SK-N-SH (cell line): ENCODE data around the gene HLA-B. TPM values are rescaled to one million over a fixed set of nuclear protein-coding genes. Genes with fewer than 3 reads are reported as not detected.

Experiments
- CTCF ChIA-PET: fragments of 300-600, 350-600 bp; formaldehyde crosslinking; extraction: SDS; loops from one replicate; lab custom pipeline; 2021; lab: Yijun Ruan, JAX
- POLR2A ChIA-PET: fragments of 350-600 bp; sonication (Branson Sonifier 250); formaldehyde crosslinking; extraction: SDS; loops from one replicate; lab custom pipeline; 2020; ENCODE audit warnings: antibody characterized with exemption, inconsistent platforms; lab: Yijun Ruan, JAX
- DNase-seq: peaks from one replicate; pipeline ENCODE4 v3.0.0; 2012
- H2AFZ ChIP-seq: fragments of 200-600 bp; sonication (generic); 2 replicates; pipeline ENCODE4 v1.8.1; 2016; ENCODE audit warnings: antibody characterized with exemption, mild to moderate bottlenecking, low read depth
- H3F3A ChIP-seq: fragments of 200-600 bp; sonication (generic); replicated peaks from 2 replicates; pipeline ENCODE3; 2016; ENCODE audit warnings: antibody characterized with exemption, mild to moderate bottlenecking; ENCODE audit not compliant: insufficient read depth
- H3K27ac ChIP-seq, 2 experiments: fragments of 200-500 bp in 1 of 2; fragments of 200-600 bp in 1 of 2; sonication (Bioruptor generic) in 1 of 2; sonication (generic), shearing (Covaris generic) in 1 of 2; 2 replicates each; pipeline versions ENCODE4 v1.5.1 to v1.6.1; 2014 to 2016; ENCODE audit warnings: low read depth in 2 of 2, inconsistent platforms in 1 of 2, low read length in 1 of 2, mild to moderate bottlenecking in 1 of 2, mixed read lengths in 1 of 2
- H3K27me3 ChIP-seq: fragments of 200-600 bp; sonication (generic), shearing (Covaris generic); 2 replicates; pipeline ENCODE4 v1.6.1; 2016; ENCODE audit warnings: mixed run types; ENCODE audit not compliant: insufficient read depth
- H3K36me3 ChIP-seq, 2 experiments: fragments of 200-500 bp in 1 of 2; fragments of 200-600 bp in 1 of 2; sonication (Bioruptor generic) in 1 of 2; sonication (generic) in 1 of 2; replicated peaks in 1 of 2; 2 replicates each; pipeline versions ENCODE3 to v1.5.1; 2014 to 2016; ENCODE audit warnings: low read length in 1 of 2, mild to moderate bottlenecking in 1 of 2; ENCODE audit not compliant: insufficient read depth in 2 of 2, control insufficient read depth in 1 of 2
- H3K4me1 ChIP-seq, 2 experiments: fragments of 200-500 bp in 1 of 2; fragments of 200-600 bp in 1 of 2; sonication (Bioruptor generic) in 1 of 2; sonication (generic), shearing (Covaris generic) in 1 of 2; 2 replicates each; pipeline versions ENCODE4 v1.5.1 to v1.6.1; 2014 to 2016; ENCODE audit warnings: low read depth in 1 of 2, low read length in 1 of 2, mixed run types in 1 of 2; ENCODE audit not compliant: insufficient read depth in 2 of 2, control insufficient read depth in 1 of 2
- H3K4me2 ChIP-seq: fragments of 200-600 bp; sonication (generic), shearing (Covaris generic); 2 replicates; pipeline ENCODE4 v1.6.1; 2017; ENCODE audit warnings: mixed run types
- H3K4me3 ChIP-seq, 2 experiments: fragments of 200-500 bp in 1 of 2; fragments of 200-600 bp in 1 of 2; sonication (Bioruptor generic) in 1 of 2; sonication (generic), shearing (Covaris generic) in 1 of 2; 2 replicates each; pipeline versions ENCODE4 v1.5.1 to v1.8.1; 2014 to 2016; ENCODE audit warnings: low read depth in 2 of 2, inconsistent platforms in 1 of 2, low read length in 1 of 2, mild to moderate bottlenecking in 1 of 2, mixed read lengths in 1 of 2, moderate library complexity in 1 of 2
- H3K79me2 ChIP-seq: fragments of 200-600 bp; sonication (generic); 2 replicates; pipeline ENCODE4 v1.8.1; 2017; ENCODE audit warnings: mild to moderate bottlenecking; ENCODE audit not compliant: insufficient read depth
- H3K9ac ChIP-seq: fragments of 200-600 bp; sonication (generic); 2 replicates; pipeline ENCODE4 v1.6.1; 2017; ENCODE audit warnings: mixed run types
- H3K9me2 ChIP-seq: fragments of 200-600 bp; sonication (generic); 2 replicates; pipeline ENCODE4 v1.6.1; 2017; ENCODE audit warnings: mixed run types
- H3K9me3 ChIP-seq: fragments of 200-600 bp; sonication (generic); 2 replicates; pipeline ENCODE4 v1.6.1; 2017; ENCODE audit warnings: mixed run types, mild to moderate bottlenecking, moderate library complexity
- H4K20me1 ChIP-seq: fragments of 200-600 bp; sonication (generic); 2 replicates; pipeline ENCODE4 v1.6.1; 2017; ENCODE audit warnings: mild to moderate bottlenecking, mixed run types; ENCODE audit not compliant: insufficient read depth
- EP300 ChIP-seq, 2 experiments: IDR thresholded peaks; 2 replicates each; pipeline versions ENCODE4 v1.4.0 to v1.6.1; 2012; ENCODE audit warnings: borderline replicate concordance in 1 of 2, low read depth in 1 of 2, low read length in 1 of 2
- EZH2phosphoT487 ChIP-seq: fragments of 200-600 bp; sonication (generic); IDR thresholded peaks from 2 replicates; pipeline ENCODE4 v1.6.1; 2017; ENCODE audit warnings: low read depth, mixed run types, mild to moderate bottlenecking, antibody characterized with exemption, moderate library complexity, borderline replicate concordance
- FOXJ3 ChIP-seq: sonication (generic); formaldehyde crosslinking; IDR thresholded peaks from 2 replicates; pipeline ENCODE4 v1.5.1; 2020; ENCODE audit warnings: mild to moderate bottlenecking, missing genetic modification reagents
- FOXM1 ChIP-seq: IDR thresholded peaks from 2 replicates; pipeline ENCODE4 v1.4.0; 2012; ENCODE audit warnings: low read depth, mild to moderate bottlenecking
- JUND ChIP-seq: IDR thresholded peaks from 2 replicates; pipeline ENCODE4 v1.4.0; 2012
- MEF2A ChIP-seq: IDR thresholded peaks from 2 replicates; pipeline ENCODE4 v1.4.0; 2012; ENCODE audit warnings: low read depth, borderline replicate concordance
- MXI1 ChIP-seq: IDR thresholded peaks from 2 replicates; pipeline ENCODE4 v1.6.1; 2012; ENCODE audit warnings: mild to moderate bottlenecking, low read depth, low read length, improper control_type of control experiment
- NFIC ChIP-seq: IDR thresholded peaks from 2 replicates; pipeline ENCODE4 v1.4.0; 2012; ENCODE audit warnings: borderline replicate concordance
- NRF1 ChIP-seq: IDR thresholded peaks from 2 replicates; pipeline ENCODE4 v1.6.1; 2012; ENCODE audit warnings: low read depth, mild to moderate bottlenecking, low read length
- POLR2AphosphoS5 ChIP-seq: IDR thresholded peaks from 2 replicates; pipeline ENCODE4 v1.6.1; 2012; ENCODE audit warnings: low read depth, low read length
- RCOR1 ChIP-seq: fragments of 150-350 bp; IDR thresholded peaks from 2 replicates; pipeline ENCODE4 v1.6.1; 2017; ENCODE audit warnings: antibody characterized with exemption, low read length
- RFX5 ChIP-seq: IDR thresholded peaks from 2 replicates; pipeline ENCODE4 v1.6.1; 2012; ENCODE audit warnings: mild to moderate bottlenecking, improper control_type of control experiment, low read length
- SMC3 ChIP-seq: IDR thresholded peaks from 2 replicates; pipeline ENCODE4 v1.6.1; 2012; ENCODE audit warnings: low read depth, low read length, improper control_type of control experiment
- TCF12 ChIP-seq: IDR thresholded peaks from 2 replicates; pipeline ENCODE4 v1.4.0; 2012
- TEAD4 ChIP-seq: IDR thresholded peaks from 2 replicates; pipeline ENCODE4 v1.4.0; 2012; ENCODE audit warnings: mild to moderate bottlenecking, borderline replicate concordance; ENCODE audit not compliant: insufficient read depth
- WGBS: methylation state at CpG from one replicate; pipeline ENCODE4 v1.1.6; 2017; ENCODE audit warnings: low lambda C conversion rate; 5-methylcytosine and 5-hydroxymethylcytosine counted together
- polyA plus RNA-seq, 3 experiments: library from polyadenylated mRNA; depleted of rRNA; stranded (reverse); fragments of >200 nt; gene quantifications; 2 replicates each; pipeline ENCODE4 v1.2.3, GENCODE V29; 2012
- TF ChIP-seq, protein P1 (sequence below): fragments of 150-350 bp; IDR thresholded peaks from 2 replicates; pipeline ENCODE4 v1.6.1; 2016; ENCODE audit warnings: mild to moderate bottlenecking, low read depth, low read length
- TF ChIP-seq, protein P2 (sequence below): IDR thresholded peaks from 2 replicates; pipeline ENCODE4 v1.4.0; 2012; ENCODE audit warnings: low read depth
- TF ChIP-seq, protein P3 (sequence below): IDR thresholded peaks from 2 replicates; pipeline ENCODE4 v1.4.0; 2012; ENCODE audit warnings: low read depth, borderline replicate concordance
- TF ChIP-seq, protein P4 (sequence below): fragments of 150-350 bp; IDR thresholded peaks from 2 replicates; pipeline ENCODE4 v1.6.1; 2017; ENCODE audit warnings: antibody characterized with exemption, low read length, low read depth, borderline replicate concordance

The HLA-B gene
- polyA plus RNA-seq, 1 of the 3 experiments (the other 2 are of a cell fraction) = 18.7 TPM

DNA sequence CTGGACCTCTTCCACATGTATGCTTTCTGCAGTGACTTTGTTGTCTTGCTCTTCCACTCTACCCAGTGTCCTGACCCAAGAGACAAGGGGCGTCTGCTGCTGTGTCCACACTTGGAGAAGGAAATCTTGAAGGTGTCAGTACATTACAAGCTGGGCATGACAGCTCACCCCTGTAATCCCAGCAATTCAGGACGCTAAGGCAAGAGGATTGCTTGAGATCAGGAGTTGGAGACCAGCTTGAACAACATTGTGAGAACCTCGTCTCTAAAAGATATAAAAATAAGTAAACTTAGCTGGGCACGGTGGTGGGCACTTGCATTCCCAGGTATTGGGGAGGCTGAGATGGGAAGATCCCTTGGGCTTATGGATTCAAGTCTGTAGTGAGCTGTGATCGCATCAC, 5.8 kb upstream of the HLA-B start:
- H3K9ac ChIP-seq = no peak overlapping the region
- H3K27me3 ChIP-seq = peaks cover 31% of the 10 kb centered on the region
- TF ChIP-seq EP300 (IDR thresholded peaks at IDR 0.05; ENCODE audit: borderline replicate concordance in 1 of 2, low read depth in 1 of 2, low read length in 1 of 2) (no peak), MEF2A (no peak), EZH2phosphoT487 (no peak), NRF1 (no peak)
- TF ChIP-seq, protein P1, sequence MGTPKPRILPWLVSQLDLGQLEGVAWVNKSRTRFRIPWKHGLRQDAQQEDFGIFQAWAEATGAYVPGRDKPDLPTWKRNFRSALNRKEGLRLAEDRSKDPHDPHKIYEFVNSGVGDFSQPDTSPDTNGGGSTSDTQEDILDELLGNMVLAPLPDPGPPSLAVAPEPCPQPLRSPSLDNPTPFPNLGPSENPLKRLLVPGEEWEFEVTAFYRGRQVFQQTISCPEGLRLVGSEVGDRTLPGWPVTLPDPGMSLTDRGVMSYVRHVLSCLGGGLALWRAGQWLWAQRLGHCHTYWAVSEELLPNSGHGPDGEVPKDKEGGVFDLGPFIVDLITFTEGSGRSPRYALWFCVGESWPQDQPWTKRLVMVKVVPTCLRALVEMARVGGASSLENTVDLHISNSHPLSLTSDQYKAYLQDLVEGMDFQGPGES = no peak
- DNase-seq = no peak
- no peak overlapping the region for H2AFZ ChIP-seq
- no peaks in the 10 kb centered on the region for H3K36me3 ChIP-seq
- WGBS = 0% methylated on average over 5 of the region's 5 CpGs
- no peaks in the 10 kb centered on the region for H3K9me2 ChIP-seq
- POLR2A ChIA-PET = no interaction called here
- H4K20me1 ChIP-seq = no peaks in the 10 kb centered on the region
- peaks cover 0 to 2% of the 10 kb centered on the region in 2 experiments; a peak in 1 of 4 replicates for H3K4me1 ChIP-seq
- H3K27ac ChIP-seq = no peak overlapping the region
- no peaks in the 10 kb centered on the region for H3K9me3 ChIP-seq
- CTCF ChIA-PET = interaction anchor here (1.0 to 1.2 kb wide), 2 partner anchors 169 to 229 kb away, joined by 3 read pairs; no protein-coding TSS in a partner anchor
- no peak overlapping the region for H3K4me2 ChIP-seq
- no peaks in the 10 kb centered on the region for H3F3A ChIP-seq
- no peak overlapping the region for H3K4me3 ChIP-seq
- no peaks in the 10 kb centered on the region for H3K79me2 ChIP-seq

DNA sequence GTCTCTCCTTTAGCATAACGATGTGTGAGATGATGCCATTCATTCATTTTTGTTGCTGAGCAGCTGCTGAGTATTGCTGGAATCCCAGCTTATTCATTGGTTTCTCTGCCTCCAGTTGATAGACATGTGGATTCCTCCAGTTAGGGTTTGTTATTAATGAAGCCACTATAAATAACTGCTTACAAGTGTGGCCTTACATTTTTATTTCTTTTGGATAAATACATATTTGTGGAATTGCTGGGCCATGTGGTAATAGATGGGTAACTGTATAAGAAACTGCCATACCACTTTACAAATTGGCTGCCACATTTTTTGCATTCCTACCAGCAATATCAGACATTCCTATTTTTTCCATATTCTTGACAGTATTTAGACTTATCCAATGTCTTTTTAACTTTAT, 2.6 kb upstream of the HLA-B start:
- Histone ChIP-seq H3K9me3 (no peaks in the 10 kb centered on the region), H4K20me1 (no peaks in the 10 kb centered on the region), H3K9ac (no peak overlapping the region), H3K9me2 (no peaks in the 10 kb centered on the region), H3K79me2 (no peaks in the 10 kb centered on the region), H3F3A (no peaks in the 10 kb centered on the region), H3K4me3 (no peak overlapping the region), H3K36me3 (no peaks in the 10 kb centered on the region), H3K4me1 (no peaks in the 10 kb centered on the region; a peak in 1 of 4 replicates), H3K4me2 (no peak overlapping the region), H3K27me3 (peaks cover 12% of the 10 kb centered on the region; the same call in 1 of the 2 replicates), H3K27ac (no peak overlapping the region), H2AFZ (no peak overlapping the region)
- ChIA-PET CTCF (interaction anchor here (0.6 to 0.7 kb wide), 2 partner anchors 166 to 1806 kb away, joined by 3 read pairs; no protein-coding TSS in a partner anchor), POLR2A (no interaction called here)
- DNase-seq = no peak
- TF ChIP-seq POLR2AphosphoS5 (no peak), JUND (no peak), NFIC (no peak), FOXJ3 (CRISPR knock-in tag) (no peak), SMC3 (no peak), TEAD4 (no peak), MEF2A (no peak), TCF12 (no peak), MXI1 (no peak), RCOR1 (no peak), FOXM1 (no peak), RFX5 (no peak)
- TF ChIP-seq, protein P2, sequence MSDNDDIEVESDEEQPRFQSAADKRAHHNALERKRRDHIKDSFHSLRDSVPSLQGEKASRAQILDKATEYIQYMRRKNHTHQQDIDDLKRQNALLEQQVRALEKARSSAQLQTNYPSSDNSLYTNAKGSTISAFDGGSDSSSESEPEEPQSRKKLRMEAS = no peak
- TF ChIP-seq, protein P3, sequence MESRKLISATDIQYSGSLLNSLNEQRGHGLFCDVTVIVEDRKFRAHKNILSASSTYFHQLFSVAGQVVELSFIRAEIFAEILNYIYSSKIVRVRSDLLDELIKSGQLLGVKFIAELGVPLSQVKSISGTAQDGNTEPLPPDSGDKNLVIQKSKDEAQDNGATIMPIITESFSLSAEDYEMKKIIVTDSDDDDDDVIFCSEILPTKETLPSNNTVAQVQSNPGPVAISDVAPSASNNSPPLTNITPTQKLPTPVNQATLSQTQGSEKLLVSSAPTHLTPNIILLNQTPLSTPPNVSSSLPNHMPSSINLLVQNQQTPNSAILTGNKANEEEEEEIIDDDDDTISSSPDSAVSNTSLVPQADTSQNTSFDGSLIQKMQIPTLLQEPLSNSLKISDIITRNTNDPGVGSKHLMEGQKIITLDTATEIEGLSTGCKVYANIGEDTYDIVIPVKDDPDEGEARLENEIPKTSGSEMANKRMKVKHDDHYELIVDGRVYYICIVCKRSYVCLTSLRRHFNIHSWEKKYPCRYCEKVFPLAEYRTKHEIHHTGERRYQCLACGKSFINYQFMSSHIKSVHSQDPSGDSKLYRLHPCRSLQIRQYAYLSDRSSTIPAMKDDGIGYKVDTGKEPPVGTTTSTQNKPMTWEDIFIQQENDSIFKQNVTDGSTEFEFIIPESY = no peak
- TF ChIP-seq, protein P4, sequence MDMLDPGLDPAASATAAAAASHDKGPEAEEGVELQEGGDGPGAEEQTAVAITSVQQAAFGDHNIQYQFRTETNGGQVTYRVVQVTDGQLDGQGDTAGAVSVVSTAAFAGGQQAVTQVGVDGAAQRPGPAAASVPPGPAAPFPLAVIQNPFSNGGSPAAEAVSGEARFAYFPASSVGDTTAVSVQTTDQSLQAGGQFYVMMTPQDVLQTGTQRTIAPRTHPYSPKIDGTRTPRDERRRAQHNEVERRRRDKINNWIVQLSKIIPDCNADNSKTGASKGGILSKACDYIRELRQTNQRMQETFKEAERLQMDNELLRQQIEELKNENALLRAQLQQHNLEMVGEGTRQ = no peak
- WGBS = 0% methylated on average over 1 of the region's 1 CpG
